T-cell (primary cell): Measurements from ENCODE around the gene SYNJ2BP. TPM values are rescaled to one million over a fixed set of nuclear protein-coding genes. Genes with fewer than 3 reads are reported as not detected.

Source experiments
- ATAC-seq, 4 experiments: fragments of 200-7000 bp in 3 of 4; fragments of 150-1000 bp in 1 of 4; cut with Tn5 transposase; replicated peaks in 1 of 4; 1 replicate in 3 of 4; 2 replicates in 1 of 4; pipeline ENCODE4 v1.10.0; 2021; ENCODE audit warnings: moderate library complexity in 3 of 4, mild to moderate bottlenecking in 2 of 4, moderate number of reproducible peaks in 1 of 4
- CTCF ChIA-PET, 2 donors: fragments of 300-600 bp; sonication (Branson Sonifier 250); formaldehyde crosslinking; loops; one replicate each; lab custom pipeline; 2022; ENCODE audit warnings: antibody characterized with exemption in 2 of 2; lab: Charles Lee
- POLR2A ChIA-PET, 2 donors: fragments of 300-600 bp; sonication (Branson Sonifier 250); formaldehyde crosslinking; loops; one replicate each; lab custom pipeline; 2022; ENCODE audit warnings: antibody characterized with exemption in 2 of 2; lab: Charles Lee
- DNase-seq, 35 experiments: peaks; one replicate each; pipeline versions ENCODE4 v3.0.0 to v3.0.0-alpha.2; 2013 to 2023
- H3K27ac ChIP-seq: one replicate; pipeline ENCODE4 v1.5.1; 2013; ENCODE audit warnings: low read length
- H3K27me3 ChIP-seq, 2 experiments: replicated peaks in 1 of 2; 1 replicate in 1 of 2; 2 replicates in 1 of 2; pipeline versions ENCODE4 v1.6.1 to v1.7.0; 2013; ENCODE audit warnings: low read length in 1 of 2, mixed read lengths in 1 of 2; ENCODE audit not compliant: control insufficient read depth in 2 of 2, insufficient read depth in 2 of 2; ENCODE audit errors: extremely low read depth in 1 of 2
- H3K36me3 ChIP-seq, 2 donors: 1 replicate in 1 of 2; 2 replicates in 1 of 2; pipeline versions ENCODE4 v1.6.1 to v1.7.0; 2013; ENCODE audit warnings: low read length in 1 of 2; ENCODE audit not compliant: control insufficient read depth in 2 of 2, insufficient read depth in 1 of 2; ENCODE audit errors: extremely low read depth in 1 of 2
- H3K4me1 ChIP-seq, 2 experiments: 1 replicate in 1 of 2; 2 replicates in 1 of 2; pipeline versions ENCODE4 v1.6.1 to v1.7.0; 2013; ENCODE audit warnings: low read length in 2 of 2, mixed read lengths in 1 of 2; ENCODE audit not compliant: insufficient read depth in 2 of 2, control insufficient read depth in 1 of 2; ENCODE audit errors: extremely low read depth in 1 of 2
- H3K4me3 ChIP-seq, 2 donors: 1 replicate in 1 of 2; 2 replicates in 1 of 2; pipeline versions ENCODE4 v1.5.1 to v1.7.0; 2013; ENCODE audit warnings: mild to moderate bottlenecking in 2 of 2, low read length in 1 of 2, moderate library complexity in 1 of 2; ENCODE audit not compliant: control insufficient read depth in 1 of 2; ENCODE audit errors: extremely low read depth in 1 of 2
- H3K9me3 ChIP-seq: 2 replicates; pipeline ENCODE4 v1.7.0; 2013
- H3K27ac Mint-ChIP-seq, 2 donors: one replicate each; pipeline ENCODE4 v1.8.0; 2020 to 2021; ENCODE audit warnings: mild to moderate bottlenecking in 2 of 2, mixed read lengths in 2 of 2
- H3K27me3 Mint-ChIP-seq, 2 donors: one replicate each; pipeline ENCODE4 v1.8.0; 2021 to 2022; ENCODE audit warnings: mixed read lengths in 2 of 2
- H3K36me3 Mint-ChIP-seq: one replicate; pipeline ENCODE4 v1.8.0; 2021; ENCODE audit warnings: mixed read lengths
- H3K4me1 Mint-ChIP-seq, 3 donors: one replicate each; pipeline ENCODE4 v1.8.0; 2020 to 2022; ENCODE audit warnings: mixed read lengths in 3 of 3, mild to moderate bottlenecking in 1 of 3
- H3K4me3 Mint-ChIP-seq, 3 donors: one replicate each; pipeline ENCODE4 v1.8.0; 2020 to 2022; ENCODE audit warnings: mild to moderate bottlenecking in 3 of 3, mixed read lengths in 3 of 3, moderate library complexity in 3 of 3
- H3K9me3 Mint-ChIP-seq, 3 donors: one replicate each; pipeline ENCODE4 v1.8.0; 2020 to 2022; ENCODE audit warnings: mixed read lengths in 3 of 3
- WGBS: methylation state at CpG from one replicate; pipeline ENCODE4 v1.1.5; 2013; ENCODE audit warnings: missing lambda C conversion rate; ENCODE audit not compliant: insufficient coverage; 5-methylcytosine and 5-hydroxymethylcytosine counted together
- total RNA-seq, 35 experiments: library from RNA in 6 of 35; stranded (reverse) in 6 of 35; fragments of 120-200 nt in 1 of 35; gene quantifications; one replicate each; pipeline versions ENCODE4 v1.2.1 to v1.2.4 and lab custom pipeline; 2013 to 2026

The SYNJ2BP gene
- total RNA-seq, 5 donors from 2014 or later (not counting 1 experiment from before 2014, with no cell fraction given), result 12.4 to 18.6 (median 13.2) TPM

- Histone ChIP-seq H3K36me3 (peaks cover 0 to 17% of the 10 kb centered on the region in 2 donors), H3K4me1 (no peaks in the 10 kb centered on the region), H3K27me3 (no peaks in the 10 kb centered on the region), H3K9me3 (no peaks in the 10 kb centered on the region), H3K4me3 (no peak overlapping the region), H3K27ac (no peak overlapping the region)
- DNase-seq (no peak), ATAC-seq (no peak)
- H3K36me3 Mint-ChIP-seq, result peaks cover 33% of the 10 kb centered on the region
- H3K4me1 Mint-ChIP-seq, result peaks cover 0 to 5% (median 0%) of the 10 kb centered on the region in 3 donors
- ChIA-PET CTCF (no interaction called here), POLR2A (interaction anchor here in 1 of 2 donors (0.6 kb wide), 1 partner anchor 46 kb away, joined by 6 read pairs; no protein-coding TSS in a partner anchor)
- no peaks in the 10 kb centered on the region for H3K9me3 Mint-ChIP-seq
- no peak overlapping the region for H3K27ac Mint-ChIP-seq
- no peaks in the 10 kb centered on the region for H3K27me3 Mint-ChIP-seq
- H3K4me3 Mint-ChIP-seq, result no peak overlapping the region
These were observed 36.1 kb downstream of the SYNJ2BP start for GRCh38 chr14:70380824-70381223.

- Histone ChIP-seq H3K4me1 (no peaks in the 10 kb centered on the region), H3K9me3 (no peaks in the 10 kb centered on the region), H3K27me3 (no peaks in the 10 kb centered on the region), H3K36me3 (peaks cover 0 to 25% of the 10 kb centered on the region in 2 donors), H3K4me3 (no peak overlapping the region), H3K27ac (no peak overlapping the region)
- Mint-ChIP-seq H3K36me3 (peaks cover 26% of the 10 kb centered on the region), H3K27me3 (no peaks in the 10 kb centered on the region), H3K27ac (no peak overlapping the region), H3K4me1 (no peaks in the 10 kb centered on the region), H3K4me3 (no peak overlapping the region), H3K9me3 (no peaks in the 10 kb centered on the region)
- ChIA-PET POLR2A (no interaction called here), CTCF (no interaction called here)
- no peak for ATAC-seq
- WGBS, result 100% methylated on average over 1 of the region's 1 CpG
- DNase-seq, result no peak
These were observed 38.2 kb downstream of the SYNJ2BP start for GRCh38 chr14:70378696-70379095.

Other genes with a start within 250 kb of the SYNJ2BP start
- gene SLC8A3, start 228.1 kb downstream of the SYNJ2BP start, total RNA-seq, result under 1 TPM in 3 of 5 donors, not detected in 2; 0.06 to 0.21 (median 0.10) TPM
- 10 to 100 TPM; 13.4 to 25.5 (median 20.3) TPM for gene COX16, start 57.4 kb downstream of the SYNJ2BP start, total RNA-seq
- under 1 TPM in 2 of 5 donors, not detected in 3; 0.12 to 0.14 TPM for gene ADAM21, start 35.1 kb upstream of the SYNJ2BP start, total RNA-seq
- 1 to 10 TPM in 3 of 5 donors, under 1 TPM in 2; 0.89 to 1.4 (median 1.2) TPM for gene ADAM20, start 117.9 kb upstream of the SYNJ2BP start, total RNA-seq
- gene MED6, start 183.6 kb upstream of the SYNJ2BP start, total RNA-seq, result 10 to 100 TPM; 45.1 to 96.4 (median 53.3) TPM
- 10 to 100 TPM; 14.4 to 23.4 (median 17.8) TPM for gene TTC9, start 224.8 kb upstream of the SYNJ2BP start, total RNA-seq